Hematopoietic multipotent progenitor cell (in vitro differentiated cells): ENCODE data around the gene RPGR. TPM values are rescaled to one million over a fixed set of nuclear protein-coding genes. Genes with fewer than 3 reads are reported as not detected.

Experiments
- DNase-seq, 3 donors: peaks; one replicate each; pipeline ENCODE4 v3.0.0-alpha.2; 2011 to 2015; ENCODE audit warnings: low read depth in 2 of 3, low spot score in 2 of 3
- small RNA-seq: library from RNA; depleted of rRNA; stranded (forward); fragments of <200 nt; gene quantifications from one replicate; pipeline ENCODE3, GENCODE V24; 2012
- total RNA-seq: library from RNA; depleted of rRNA; stranded (reverse); fragments of >200 nt; gene quantifications from one replicate; pipeline ENCODE4 v1.2.3, GENCODE V29; 2012

Gene RPGR
- total RNA-seq, 1 donor: 8.1 TPM

GRCh38 chrX:38262715-38263620, 64.3 kb downstream of the RPGR start:
- DNase-seq: no peak

- no peak for DNase-seq
Measured at GRCh38 chrX:38260231-38260630, 67.1 kb downstream of the RPGR start.

DNA sequence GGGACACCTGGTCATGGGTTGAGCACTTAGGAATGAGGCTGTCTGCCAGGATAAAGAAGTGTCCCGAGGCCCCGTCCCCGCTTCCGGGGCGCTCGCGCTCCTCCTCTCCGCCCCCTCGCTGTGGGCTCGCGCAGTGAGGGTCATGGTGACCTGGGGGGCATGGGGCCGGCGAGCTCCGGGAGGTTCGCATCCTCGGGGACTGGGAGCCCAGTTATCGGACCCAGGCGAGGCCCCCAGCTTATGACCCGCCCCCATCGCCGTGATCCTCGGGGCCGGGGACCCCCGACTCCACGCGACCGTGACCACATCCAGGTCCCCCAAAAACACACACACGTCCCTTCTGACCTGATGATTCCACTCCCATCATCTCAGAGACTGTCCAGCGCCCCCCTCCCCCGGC, 71.3 kb downstream of the RPGR start:
- DNase-seq: no peak

- no peak for DNase-seq
Measured at GRCh38 chrX:38249965-38250364, 77.3 kb downstream of the RPGR start.

DNA sequence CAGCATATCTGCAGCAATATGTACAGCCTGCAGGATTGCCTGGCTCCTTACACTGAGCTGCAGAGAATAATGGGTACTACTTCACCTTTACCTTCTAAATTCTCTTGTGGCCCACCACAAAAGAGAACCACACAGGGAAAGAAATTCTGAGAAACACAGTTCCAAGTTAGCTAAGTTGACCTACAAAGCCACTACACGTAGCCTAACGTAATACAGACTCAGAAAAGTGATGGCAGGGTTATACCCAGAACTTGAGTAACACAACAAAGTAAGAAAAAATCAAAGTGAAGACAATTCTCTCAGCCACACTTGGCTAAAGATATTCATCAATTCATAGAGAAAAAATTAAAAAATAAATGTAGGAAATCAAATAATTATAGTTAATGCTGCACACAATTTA, 80.3 kb downstream of the RPGR start:
- DNase-seq: no peak

DNA sequence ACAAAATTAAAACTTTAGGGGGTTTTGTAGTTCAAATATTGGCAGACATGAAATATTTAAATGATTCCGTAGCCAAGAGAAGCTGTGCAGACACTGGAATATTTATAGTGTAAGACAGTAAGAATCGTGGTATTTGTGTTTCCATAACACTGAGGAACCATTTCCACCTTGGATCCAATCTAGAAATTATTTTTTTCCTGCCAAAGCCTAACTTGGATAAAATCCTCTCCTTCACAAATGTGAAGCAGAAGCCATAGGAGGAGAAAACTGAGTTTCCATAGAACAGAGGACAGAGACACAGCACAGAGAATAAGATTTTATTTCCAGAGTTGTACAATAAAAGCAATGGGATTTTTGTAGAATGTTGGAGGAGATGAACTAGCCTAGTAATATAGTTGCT, 86.8 kb downstream of the RPGR start:
- DNase-seq: no peak

GRCh38 chrX:38236901-38237615, 90.3 kb downstream of the RPGR start:
- DNase-seq: no peak

- DNase-seq: no peak
Measured at GRCh38 chrX:38233891-38234667, 93.2 kb downstream of the RPGR start.

GRCh38 chrX:38232079-38232686, 95.1 kb downstream of the RPGR start:
- DNase-seq: no peak

GRCh38 chrX:38225093-38225492, 102.2 kb downstream of the RPGR start:
- DNase-seq: no peak

GRCh38 chrX:38224160-38224559, 103.1 kb downstream of the RPGR start:
- no peak for DNase-seq

GRCh38 chrX:38221391-38221929, 105.8 kb downstream of the RPGR start:
- DNase-seq: no peak

GRCh38 chrX:38220415-38221390, 106.6 kb downstream of the RPGR start, which contains the start of gene SRPX:
TSS of gene SRPX (minus strand) at chrX:38220871. CDS start at chrX:38220792, 79 bp downstream.
- peak in 2 of 3 donors; percentile 32 to 57 for DNase-seq

- peak in 1 of 3 donors; percentile 53 for DNase-seq
Measured at GRCh38 chrX:38220024-38220414, 107.3 kb downstream of the RPGR start.

Small RNA genes lying within 50 kb of the gene (small RNA-seq; reads per million reads assigned to genes)
- gene RF00322: not detected

Other genes with a start within 250 kb of the RPGR start
- gene SRPX, start 106.6 kb downstream of the RPGR start, total RNA-seq: under 0.01 TPM
- gene OTC, start 25.1 kb upstream of the RPGR start, total RNA-seq: not detected
- gene TSPAN7, start 234.0 kb upstream of the RPGR start, total RNA-seq: 2.4 TPM